HepG2 (cell line): ENCODE measurements around the gene FITM2. TPM values are rescaled to one million over a fixed set of nuclear protein-coding genes. Genes with fewer than 3 reads are reported as not detected.

Experiments
- PHF21A ChIP-seq: sonication (generic); formaldehyde crosslinking; IDR thresholded peaks from 2 replicates; pipeline ENCODE4 v1.5.0; 2020; ENCODE audit warnings: mild to moderate bottlenecking, missing genetic modification reagents
- SMARCC2 ChIP-seq: fragments of 450-650 bp; IDR thresholded peaks from 2 replicates; pipeline ENCODE4 v1.6.1; 2017; ENCODE audit warnings: antibody characterized with exemption, mild to moderate bottlenecking
- ZC3H4 ChIP-seq: sonication (generic); formaldehyde crosslinking; IDR thresholded peaks from 2 replicates; pipeline ENCODE4 v1.4.0; 2020; ENCODE audit warnings: missing genetic modification reagents, borderline replicate concordance
- polyA plus RNA-seq, 8 experiments: library from polyadenylated mRNA; depleted of rRNA in 3 of 8; stranded (reverse) in 7 of 8; unstranded in 1 of 8; fragments of >200 nt; fragmentation: Illumina TruSeq in 4 of 8; extraction: Trizol in 4 of 8; gene quantifications; 2 replicates each; pipeline versions ENCODE4 v1.2.1 to v1.2.3, GENCODE V29; 2011 to 2016; ENCODE audit warnings: low read depth in 4 of 8, missing spikeins in 1 of 8, mixed read lengths in 1 of 8; ENCODE audit not compliant: insufficient read depth in 1 of 8
- small RNA-seq, 3 experiments: library from RNA; depleted of rRNA; stranded (forward); fragments of <200 nt; gene quantifications; one replicate each; pipeline ENCODE3, GENCODE V24; 2012; ENCODE audit warnings: low read depth in 2 of 3, low replicate concordance in 1 of 3; ENCODE audit not compliant: insufficient read length in 3 of 3, insufficient read depth in 2 of 3
- total RNA-seq, 5 experiments: library from RNA; depleted of rRNA; stranded (reverse); fragments of >200 nt; fragmentation: Illumina TruSeq; extraction: Trizol; gene quantifications; 2 replicates each; pipeline ENCODE4 v1.2.3, GENCODE V29; 2016; ENCODE audit warnings: low read depth in 1 of 5
- TF ChIP-seq, protein P1 (sequence below): sonication (generic); formaldehyde crosslinking; IDR thresholded peaks from 2 replicates; pipeline ENCODE4 v1.5.0; 2020; ENCODE audit warnings: missing genetic modification reagents
- TF ChIP-seq, protein P2 (sequence below): sonication (generic); formaldehyde crosslinking; IDR thresholded peaks from 2 replicates; pipeline ENCODE4 v1.5.0; 2020; ENCODE audit warnings: mild to moderate bottlenecking, missing genetic modification reagents, moderate library complexity

Gene FITM2
- total and polyA plus RNA-seq, 2 of the 13 experiments (the other 11 are each of a cell fraction or from before 2014, with no cell fraction given): 9.6 to 24.5 TPM

GRCh38 chr20:44253528-44253927 is 57.5 kb downstream of the FITM2 start (continued):
- TF ChIP-seq PHF21A (CRISPR knock-in tag): peak; percentile 22; the same call in 1 of the 2 replicates
- TF ChIP-seq SMARCC2: no peak
- TF ChIP-seq, protein P1, sequence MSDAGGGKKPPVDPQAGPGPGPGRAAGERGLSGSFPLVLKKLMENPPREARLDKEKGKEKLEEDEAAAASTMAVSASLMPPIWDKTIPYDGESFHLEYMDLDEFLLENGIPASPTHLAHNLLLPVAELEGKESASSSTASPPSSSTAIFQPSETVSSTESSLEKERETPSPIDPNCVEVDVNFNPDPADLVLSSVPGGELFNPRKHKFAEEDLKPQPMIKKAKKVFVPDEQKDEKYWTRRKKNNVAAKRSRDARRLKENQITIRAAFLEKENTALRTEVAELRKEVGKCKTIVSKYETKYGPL (CRISPR knock-in tag): no peak
- TF ChIP-seq, protein P2, sequence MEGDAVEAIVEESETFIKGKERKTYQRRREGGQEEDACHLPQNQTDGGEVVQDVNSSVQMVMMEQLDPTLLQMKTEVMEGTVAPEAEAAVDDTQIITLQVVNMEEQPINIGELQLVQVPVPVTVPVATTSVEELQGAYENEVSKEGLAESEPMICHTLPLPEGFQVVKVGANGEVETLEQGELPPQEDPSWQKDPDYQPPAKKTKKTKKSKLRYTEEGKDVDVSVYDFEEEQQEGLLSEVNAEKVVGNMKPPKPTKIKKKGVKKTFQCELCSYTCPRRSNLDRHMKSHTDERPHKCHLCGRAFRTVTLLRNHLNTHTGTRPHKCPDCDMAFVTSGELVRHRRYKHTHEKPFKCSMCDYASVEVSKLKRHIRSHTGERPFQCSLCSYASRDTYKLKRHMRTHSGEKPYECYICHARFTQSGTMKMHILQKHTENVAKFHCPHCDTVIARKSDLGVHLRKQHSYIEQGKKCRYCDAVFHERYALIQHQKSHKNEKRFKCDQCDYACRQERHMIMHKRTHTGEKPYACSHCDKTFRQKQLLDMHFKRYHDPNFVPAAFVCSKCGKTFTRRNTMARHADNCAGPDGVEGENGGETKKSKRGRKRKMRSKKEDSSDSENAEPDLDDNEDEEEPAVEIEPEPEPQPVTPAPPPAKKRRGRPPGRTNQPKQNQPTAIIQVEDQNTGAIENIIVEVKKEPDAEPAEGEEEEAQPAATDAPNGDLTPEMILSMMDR (CRISPR knock-in tag): peak; percentile 86
- TF ChIP-seq ZC3H4 (CRISPR knock-in tag): no peak

Small RNA genes lying within 50 kb of the gene (small RNA-seq; reads per million reads assigned to genes)
- 0 reads per million in 3 experiments for gene RF00019

Other genes with a start within 250 kb of the FITM2 start
- gene JPH2, start 124.0 kb downstream of the FITM2 start, total RNA-seq (2016; rRNA removed; fragmentation: Illumina TruSeq; extraction: Trizol): not detected in 2 replicates
- 0.42 and 0.61 TPM in 2 replicates for gene JPH2, start 124.0 kb downstream of the FITM2 start, polyA plus RNA-seq (2011; rRNA removed)
- 71.2 and 92.8 TPM in 2 replicates for gene OSER1, start 100.4 kb downstream of the FITM2 start, total RNA-seq (2016; rRNA removed; fragmentation: Illumina TruSeq; extraction: Trizol)
- 67.0 and 71.5 TPM in 2 replicates for gene OSER1, start 100.4 kb downstream of the FITM2 start, polyA plus RNA-seq (2011; rRNA removed)
- gene GDAP1L1, start 63.9 kb downstream of the FITM2 start, total RNA-seq (2016; rRNA removed; fragmentation: Illumina TruSeq; extraction: Trizol): not detected in 2 replicates
- 0.04 and 0.13 TPM in 2 replicates for gene GDAP1L1, start 63.9 kb downstream of the FITM2 start, polyA plus RNA-seq (2011; rRNA removed)
- gene R3HDML, start 25.8 kb upstream of the FITM2 start, total RNA-seq (2016; rRNA removed; fragmentation: Illumina TruSeq; extraction: Trizol): not detected in 2 replicates
- not detected in 2 replicates for gene R3HDML, start 25.8 kb upstream of the FITM2 start, polyA plus RNA-seq (2011; rRNA removed)
- gene HNF4A, start 44.5 kb upstream of the FITM2 start, total RNA-seq (2016; rRNA removed; fragmentation: Illumina TruSeq; extraction: Trizol): 169 and 190 TPM in 2 replicates
- 80.9 and 112 TPM in 2 replicates for gene HNF4A, start 44.5 kb upstream of the FITM2 start, polyA plus RNA-seq (2011; rRNA removed)
- gene TTPAL, start 164.7 kb upstream of the FITM2 start, total RNA-seq (2016; rRNA removed; fragmentation: Illumina TruSeq; extraction: Trizol): 18.8 and 25.0 TPM in 2 replicates
- 4.3 and 6.5 TPM in 2 replicates for gene TTPAL, start 164.7 kb upstream of the FITM2 start, polyA plus RNA-seq (2011; rRNA removed)
- gene SERINC3, start 210.9 kb upstream of the FITM2 start, total RNA-seq (2016; rRNA removed; fragmentation: Illumina TruSeq; extraction: Trizol): 53.5 and 82.0 TPM in 2 replicates
- 208 and 226 TPM in 2 replicates for gene SERINC3, start 210.9 kb upstream of the FITM2 start, polyA plus RNA-seq (2011; rRNA removed)